Central memory CD8-positive, alpha-beta T cell (primary cell): Measurements from ENCODE around the gene DGCR8.

Experiments
- ATAC-seq: fragments of 150-1000 bp; cut with Tn5 transposase; replicated peaks from 2 replicates; pipeline ENCODE4 v1.10.0; 2022; ENCODE audit warnings: mild to moderate bottlenecking, moderate FRiP score, moderate number of reproducible peaks; ENCODE audit not compliant: poor library complexity, severe bottlenecking; ENCODE audit errors: extremely low read depth
- DNase-seq, 2 donors: peaks; one replicate each; pipeline ENCODE4 v3.0.0; 2021; ENCODE audit warnings: low spot score in 2 of 2
- H3K27ac Mint-ChIP-seq: one replicate; pipeline ENCODE4 v1.8.0; 2022; ENCODE audit warnings: low read depth, mild to moderate bottlenecking, moderate library complexity, mixed read lengths
- H3K27me3 Mint-ChIP-seq: one replicate; pipeline ENCODE4 v1.8.0; 2022; ENCODE audit warnings: mixed read lengths
- H3K36me3 Mint-ChIP-seq: one replicate; pipeline ENCODE4 v1.8.0; 2022; ENCODE audit warnings: mild to moderate bottlenecking, moderate library complexity, mixed read lengths; ENCODE audit not compliant: insufficient read depth
- H3K4me1 Mint-ChIP-seq: one replicate; pipeline ENCODE4 v1.8.0; 2022; ENCODE audit warnings: mixed read lengths
- H3K4me3 Mint-ChIP-seq: one replicate; pipeline ENCODE4 v1.8.0; 2022; ENCODE audit warnings: mild to moderate bottlenecking, moderate library complexity, mixed read lengths
- H3K9me3 Mint-ChIP-seq: one replicate; pipeline ENCODE4 v1.8.0; 2022; ENCODE audit warnings: mixed read lengths

DGCR8 gene

DNA sequence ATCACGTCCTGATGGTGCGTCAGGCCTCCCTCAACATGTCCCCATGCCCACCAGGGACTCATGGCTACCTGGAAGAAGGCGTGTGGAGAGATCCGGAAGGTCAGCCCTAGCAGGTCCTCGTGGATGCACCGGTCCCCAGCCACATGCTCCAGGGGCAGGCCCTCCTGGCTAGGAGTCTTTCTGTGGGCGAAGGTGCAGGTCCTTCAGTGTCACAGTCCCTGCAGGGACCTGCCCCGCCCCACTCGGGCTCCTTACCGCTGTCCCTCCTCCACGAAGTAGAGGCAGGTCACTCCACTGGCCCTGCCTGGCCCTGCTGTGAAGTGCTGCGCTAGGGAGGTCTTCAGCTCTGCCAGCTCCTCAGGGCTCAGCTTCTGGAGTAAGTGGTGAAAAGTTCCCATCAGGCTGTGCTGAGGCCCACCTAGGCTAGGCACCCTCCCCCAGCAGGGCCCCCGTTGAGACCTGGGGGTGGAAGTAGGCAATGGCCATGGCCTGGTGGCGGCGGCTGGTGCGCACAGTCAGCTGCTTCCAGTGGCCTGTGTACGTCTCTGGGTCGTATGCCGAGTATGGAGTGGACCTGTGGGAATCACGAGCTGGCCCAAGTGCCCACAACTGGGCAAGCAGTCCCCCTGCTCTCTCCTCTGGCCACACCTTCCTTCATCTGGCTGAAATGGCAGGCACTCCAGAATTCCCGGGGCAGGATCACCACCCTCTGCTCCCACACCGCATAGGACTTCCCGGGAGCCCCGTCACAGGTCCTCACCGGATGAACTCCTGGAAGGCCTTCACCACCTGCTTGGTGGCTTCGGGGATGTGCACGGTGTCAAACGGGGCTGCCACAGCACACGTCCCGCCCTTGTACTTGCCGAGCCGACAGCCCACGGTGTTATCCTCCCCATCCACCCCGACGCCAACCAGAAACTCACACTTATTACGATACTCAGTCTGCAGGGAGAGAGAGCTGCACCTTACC, 34.8 kb downstream of the DGCR8 start:
- peak overlapping the region; percentile 53 for H3K27ac Mint-ChIP-seq
- DNase-seq (no peak), ATAC-seq (no peak)
- H3K4me1 Mint-ChIP-seq: peaks cover 42% of the 10 kb centered on the region
- peak overlapping the region; percentile 54 for H3K4me3 Mint-ChIP-seq
- H3K36me3 Mint-ChIP-seq: peaks cover 32% of the 10 kb centered on the region
- no peaks in the 10 kb centered on the region for H3K9me3 Mint-ChIP-seq
- no peaks in the 10 kb centered on the region for H3K27me3 Mint-ChIP-seq

DNA sequence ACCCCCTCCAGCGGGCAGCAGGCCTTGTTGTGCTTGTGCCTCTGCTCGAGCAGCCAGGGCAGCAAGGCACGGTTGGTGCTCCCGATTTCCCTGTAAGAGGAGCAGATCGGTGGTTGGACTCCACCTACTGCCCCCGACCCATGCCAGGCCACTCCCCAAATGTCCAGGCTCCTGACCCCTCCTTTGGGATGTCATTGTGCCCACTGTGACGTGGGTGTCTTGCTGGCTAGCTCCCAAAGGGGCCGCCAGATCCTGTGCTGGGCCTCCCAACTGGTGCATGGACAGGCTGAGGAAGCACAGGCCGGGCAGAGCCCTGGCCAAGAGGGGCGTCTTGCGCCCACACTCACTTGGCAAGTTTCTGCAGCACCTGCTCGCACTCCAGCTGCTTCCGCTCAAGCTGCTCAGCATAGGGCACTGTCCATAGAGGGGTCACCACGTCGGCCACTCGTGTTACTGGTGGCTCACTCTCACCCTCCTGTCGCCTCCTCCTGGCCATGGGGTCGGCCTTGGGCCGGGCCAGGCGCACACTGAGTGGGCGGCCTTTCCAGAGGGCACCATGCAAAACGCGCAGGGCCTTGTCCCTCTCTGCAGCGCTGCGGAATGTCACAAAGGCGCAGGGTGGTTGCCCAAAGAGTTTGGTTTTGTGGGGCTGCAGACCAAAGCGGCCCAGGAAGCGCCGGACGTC, 35.8 kb downstream of the DGCR8 start, which contains the start of gene RANBP1:
TSS of gene RANBP1 (plus strand) at position 414 of the 685 bp plus-strand sequence. CDS start at position 495, 81 bp downstream.
- H3K4me1 Mint-ChIP-seq: peaks cover 42% of the 10 kb centered on the region

GRCh38 chr22:20116376-20116950, 36.4 kb downstream of the DGCR8 start:
- DNase-seq (no peak), ATAC-seq (no peak)
- Mint-ChIP-seq H3K27me3 (no peaks in the 10 kb centered on the region), H3K27ac (peak overlapping the region; percentile 96), H3K4me1 (peaks cover 42% of the 10 kb centered on the region), H3K4me3 (peak overlapping the region; percentile 87), H3K9me3 (no peaks in the 10 kb centered on the region), H3K36me3 (peaks cover 33% of the 10 kb centered on the region)

More for the DNA sequence above, 35.8 kb downstream of the DGCR8 start, which contains the start of gene RANBP1:
- Mint-ChIP-seq H3K27me3 (no peaks in the 10 kb centered on the region), H3K27ac (peak within 1 kb of the TSS; percentile 96), H3K36me3 (peaks cover 32% of the 10 kb centered on the region), H3K9me3 (no peaks in the 10 kb centered on the region), H3K4me3 (peak within 1 kb of the TSS; percentile 87)
- ATAC-seq (no peak), DNase-seq (no peak)

DNA sequence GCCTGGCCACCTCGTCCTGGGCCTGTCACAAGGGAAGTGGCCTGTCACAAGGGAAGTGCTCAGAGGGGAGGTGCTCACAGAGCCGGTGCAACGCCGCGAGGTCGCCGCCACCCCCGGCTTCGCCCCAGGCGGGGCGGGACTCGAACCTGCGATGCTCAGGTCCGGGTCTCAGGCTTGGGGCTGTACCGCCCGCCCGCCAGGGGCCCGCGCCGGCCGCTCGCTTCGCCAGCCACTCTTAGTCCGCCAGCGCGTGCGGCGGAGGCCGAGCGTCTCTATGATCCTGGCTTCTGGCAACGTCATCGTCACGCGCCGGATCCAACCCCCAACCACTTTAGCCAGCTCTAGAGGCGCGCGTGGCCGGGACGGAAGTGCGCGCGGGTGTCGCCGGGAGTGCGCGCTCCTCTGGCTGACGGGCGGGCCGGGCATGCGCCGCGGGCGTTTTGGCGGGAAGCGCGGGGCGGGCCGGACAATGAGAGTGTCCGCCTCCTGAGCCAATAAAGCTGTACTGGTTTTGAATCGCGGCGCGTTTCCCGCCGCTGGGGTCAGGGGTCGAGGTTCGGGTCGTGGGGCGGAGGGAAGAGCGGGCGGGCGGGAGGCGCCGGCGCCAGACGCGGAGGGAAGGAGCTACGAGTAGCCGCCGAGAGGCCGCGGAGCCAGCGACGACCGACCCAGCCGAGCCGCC, 37.1 kb downstream of the DGCR8 start, which contains the start of gene TRMT2A:
TSS of gene TRMT2A (minus strand) at position 276 of the 682 bp plus-strand sequence. CDS start 320 bp downstream, outside the sequence.
- peaks cover 40% of the 10 kb centered on the region for H3K4me1 Mint-ChIP-seq
- H3K36me3 Mint-ChIP-seq: peaks cover 36% of the 10 kb centered on the region
- peak; percentile 88 to 93 for DNase-seq
- H3K27me3 Mint-ChIP-seq: no peaks in the 10 kb centered on the region
- peak within 1 kb of the TSS; percentile 87 for H3K4me3 Mint-ChIP-seq
- no peaks in the 10 kb centered on the region for H3K9me3 Mint-ChIP-seq
- peak within 1 kb of the TSS; percentile 96 for H3K27ac Mint-ChIP-seq
- peak; percentile 83 for ATAC-seq

GRCh38 chr22:20117633-20118299, 37.7 kb downstream of the DGCR8 start:
- H3K4me3 Mint-ChIP-seq: peak overlapping the region; percentile 87
- peak overlapping the region; percentile 96 for H3K27ac Mint-ChIP-seq
- peaks cover 42% of the 10 kb centered on the region for H3K36me3 Mint-ChIP-seq
- DNase-seq: peak in 1 of 2 donors; percentile 28
- H3K27me3 Mint-ChIP-seq: no peaks in the 10 kb centered on the region
- peak; percentile 37 for ATAC-seq
- no peaks in the 10 kb centered on the region for H3K9me3 Mint-ChIP-seq
- H3K4me1 Mint-ChIP-seq: peaks cover 45% of the 10 kb centered on the region

- ATAC-seq (no peak), DNase-seq (no peak)
- H3K4me1 Mint-ChIP-seq: peaks cover 51% of the 10 kb centered on the region
- H3K27ac Mint-ChIP-seq: peak overlapping the region; percentile 96
- peak overlapping the region; percentile 87 for H3K4me3 Mint-ChIP-seq
- H3K9me3 Mint-ChIP-seq: no peaks in the 10 kb centered on the region
- H3K36me3 Mint-ChIP-seq: peaks cover 48% of the 10 kb centered on the region
- H3K27me3 Mint-ChIP-seq: no peaks in the 10 kb centered on the region
Measured at GRCh38 chr22:20118300-20119020, 38.4 kb downstream of the DGCR8 start.

- Mint-ChIP-seq H3K4me1 (peaks cover 32% of the 10 kb centered on the region), H3K27ac (peak overlapping the region; percentile 95), H3K9me3 (no peaks in the 10 kb centered on the region), H3K36me3 (peaks cover 50% of the 10 kb centered on the region), H3K4me3 (peak overlapping the region; percentile 39), H3K27me3 (no peaks in the 10 kb centered on the region)
- DNase-seq (no peak), ATAC-seq (no peak)
Measured at GRCh38 chr22:20121856-20122415, 41.9 kb downstream of the DGCR8 start.

DNA sequence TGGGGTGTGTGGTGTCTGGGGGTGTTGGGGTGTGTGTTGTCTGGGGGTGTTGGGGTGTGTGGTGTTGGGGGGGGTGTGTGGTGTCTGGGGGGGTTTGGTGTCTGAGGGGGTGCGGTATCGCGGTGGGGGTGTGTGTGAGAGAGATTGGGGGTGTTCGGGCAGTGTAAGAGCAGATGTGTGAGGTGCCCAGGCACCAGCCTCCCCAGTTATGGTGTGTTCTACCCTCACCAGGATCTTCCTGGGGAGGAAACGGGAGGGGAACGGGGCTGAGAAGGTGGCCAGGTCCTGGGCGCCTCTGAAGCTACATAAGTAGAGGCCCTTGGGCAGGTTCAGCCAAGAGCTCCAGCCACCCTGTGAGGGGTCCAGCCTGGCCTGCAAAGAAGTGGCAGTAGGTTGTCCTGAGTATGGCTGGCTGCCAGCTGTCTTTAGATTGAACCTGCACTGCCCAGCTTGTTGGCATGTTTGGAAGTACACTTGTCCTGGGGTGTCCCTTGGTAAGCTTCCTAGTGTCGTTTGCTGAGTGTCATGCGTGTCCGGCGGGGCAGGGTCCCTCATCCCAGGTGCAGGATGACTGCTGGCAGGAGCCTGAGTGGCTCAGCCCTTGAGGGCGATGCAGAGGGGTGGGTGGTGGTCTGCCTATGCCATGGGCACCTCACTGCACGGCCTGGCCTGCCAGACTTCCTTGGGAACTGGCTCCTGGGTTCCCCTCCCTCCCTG, 43.5 kb downstream of the DGCR8 start:
- H3K27ac Mint-ChIP-seq: peak overlapping the region; percentile 95
- H3K4me3 Mint-ChIP-seq: peak overlapping the region; percentile 39
- H3K4me1 Mint-ChIP-seq: peaks cover 22% of the 10 kb centered on the region
- ATAC-seq (no peak), DNase-seq (no peak)
- no peaks in the 10 kb centered on the region for H3K27me3 Mint-ChIP-seq
- H3K9me3 Mint-ChIP-seq: no peaks in the 10 kb centered on the region
- H3K36me3 Mint-ChIP-seq: peaks cover 48% of the 10 kb centered on the region

GRCh38 chr22:20124083-20124787, 44.2 kb downstream of the DGCR8 start:
- no peaks in the 10 kb centered on the region for H3K27me3 Mint-ChIP-seq
- H3K27ac Mint-ChIP-seq: peak overlapping the region; percentile 95
- peaks cover 42% of the 10 kb centered on the region for H3K36me3 Mint-ChIP-seq
- H3K4me1 Mint-ChIP-seq: peaks cover 21% of the 10 kb centered on the region
- ATAC-seq (no peak), DNase-seq (no peak)
- H3K9me3 Mint-ChIP-seq: no peaks in the 10 kb centered on the region
- H3K4me3 Mint-ChIP-seq: no peak overlapping the region
